ENCODE measurements around the gene GADL1. TPM values are rescaled to one million over a fixed set of nuclear protein-coding genes. Genes with fewer than 3 reads are reported as not detected.

The GADL1 gene
- total RNA-seq, 1 experiment from 2014 or later = 0.09 TPM

GRCh38 chr3:30683769-30684168, 210.7 kb downstream of the GADL1 start:
- Histone ChIP-seq H3K79me2 (ENCODE audit: insufficient read depth, low read length) (no peaks in the 10 kb centered on the region), H4K91ac (ENCODE audit: insufficient read length, low read depth, low read length) (no peak overlapping the region), H3T11ph (ENCODE audit: low read length) (no peak overlapping the region), H3K14ac (ENCODE audit: insufficient read depth, low read length) (no peak overlapping the region), H2AK5ac (ENCODE audit: insufficient read length, low read length) (no peak overlapping the region), H2AFZ (ENCODE audit: low read length) (no peak overlapping the region), H2BK15ac (ENCODE audit: low read depth, low read length) (no peak overlapping the region), H3K4ac (ENCODE audit: low read depth, low read length) (no peak overlapping the region), H3K23ac (ENCODE audit: insufficient read length, low read depth, low read length) (no peak overlapping the region), H3K23me2 (ENCODE audit: insufficient read length, low read depth, low read length, poor library complexity, severe bottlenecking) (no peaks in the 10 kb centered on the region), H3K9me3 (ENCODE audit: control insufficient read depth, low read depth, low read length) (no peaks in the 10 kb centered on the region), H2BK20ac (ENCODE audit: low read depth, low read length, poor library complexity, severe bottlenecking) (no peak overlapping the region), H3K27me3 (ENCODE audit: insufficient read depth, low read length) (no peaks in the 10 kb centered on the region), H2BK5ac (ENCODE audit: insufficient read length, low read length) (no peak overlapping the region), H3K79me1 (ENCODE audit: insufficient read depth, low read depth, low read length, poor library complexity, severe bottlenecking) (no peaks in the 10 kb centered on the region), H3K4me2 (ENCODE audit: insufficient read depth, insufficient read length, low read length) (no peak overlapping the region), H4K5ac (ENCODE audit: insufficient read length, low read depth, low read length) (no peak overlapping the region), H3K9ac (ENCODE audit: extremely low read depth, insufficient read length, low read length) (no peak overlapping the region), H4K20me1 (ENCODE audit: control insufficient read depth, insufficient read depth, insufficient read length) (no peaks in the 10 kb centered on the region), H3K4me1 (ENCODE audit: insufficient read depth, low read length) (no peaks in the 10 kb centered on the region), H2BK12ac (ENCODE audit: insufficient read length, low read depth, low read length) (no peak overlapping the region), H4K8ac (replicated peaks; ENCODE audit: insufficient read length, low read depth, low read length) (no peak overlapping the region), H3K27ac (ENCODE audit: insufficient read length, low read depth, low read length) (no peak overlapping the region), H3K56ac (ENCODE audit: insufficient read length, low read depth, low read length) (no peak overlapping the region), H3K18ac (ENCODE audit: insufficient read length, low read depth, low read length) (no peak overlapping the region), H2BK120ac (ENCODE audit: low read depth, low read length, poor library complexity, severe bottlenecking) (no peak overlapping the region)
- H3K27ac Mint-ChIP-seq = peak overlapping the region in 1 of 3 experiments; percentile 77; a peak in 1 of 7 replicates
- TF ChIP-seq CTCF (conservative IDR thresholded peaks at IDR 0.05) = no peak
- H3K4me3 Mint-ChIP-seq = no peak overlapping the region
- no peaks in the 10 kb centered on the region for H3K27me3 Mint-ChIP-seq (ENCODE audit: low read depth)
- peaks cover 16 to 39% (median 18%) of the 10 kb centered on the region in 3 experiments for H3K36me3 Mint-ChIP-seq (ENCODE audit: insufficient read depth in 1 of 3, low read depth in 3 of 3)
- H3K4me1 Mint-ChIP-seq = peaks cover 27 to 28% of the 10 kb centered on the region in 2 experiments
- no peaks in the 10 kb centered on the region for H3K9me3 Mint-ChIP-seq
- no peak for DNase-seq
- WGBS (ENCODE audit: extremely low coverage, insufficient read length, low lambda C conversion rate) = no CpG with 5 or more reads among the region's 3 CpGs

All from H9 (cell line).